Measurements from ENCODE around the gene NPC1. TPM values are rescaled to one million over a fixed set of nuclear protein-coding genes. Genes with fewer than 3 reads are reported as not detected.
A peak's percentile ranks its signal among the peaks of the same experiment; 100 is the strongest.

The NPC1 gene
- total RNA-seq, 3 donors from 2014 or later: 39.5 to 100 (median 81.3) TPM

DNA sequence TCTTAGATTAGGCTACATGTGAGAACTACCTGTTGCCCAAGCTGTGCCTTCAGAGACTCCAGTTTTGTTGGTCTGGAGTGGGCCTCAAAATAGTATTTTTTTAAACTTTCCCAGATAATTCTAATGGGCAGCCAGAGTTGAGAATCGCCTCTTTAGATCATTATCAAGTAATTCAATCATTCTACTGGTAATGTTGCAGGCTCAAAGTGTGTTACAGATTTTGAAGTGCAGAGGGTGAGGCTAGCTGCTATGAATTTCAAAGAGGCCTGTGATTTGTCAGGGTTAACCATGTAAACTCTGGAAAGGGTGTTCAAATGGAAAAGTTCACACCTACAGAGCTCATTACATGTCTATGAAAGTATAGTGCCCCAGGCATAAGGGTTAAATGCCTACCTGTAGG is 46.3 kb upstream of the NPC1 start:
- no peaks in the 10 kb centered on the region for H3K27me3 ChIP-seq
- intact Hi-C loops (cut with DNase I; ENCODE audit: low total_unique reads): no loop called here
- no peaks in the 10 kb centered on the region for H3K4me1 ChIP-seq
- H3K4me3 ChIP-seq: no peak overlapping the region
- TF ChIP-seq, protein P1, sequence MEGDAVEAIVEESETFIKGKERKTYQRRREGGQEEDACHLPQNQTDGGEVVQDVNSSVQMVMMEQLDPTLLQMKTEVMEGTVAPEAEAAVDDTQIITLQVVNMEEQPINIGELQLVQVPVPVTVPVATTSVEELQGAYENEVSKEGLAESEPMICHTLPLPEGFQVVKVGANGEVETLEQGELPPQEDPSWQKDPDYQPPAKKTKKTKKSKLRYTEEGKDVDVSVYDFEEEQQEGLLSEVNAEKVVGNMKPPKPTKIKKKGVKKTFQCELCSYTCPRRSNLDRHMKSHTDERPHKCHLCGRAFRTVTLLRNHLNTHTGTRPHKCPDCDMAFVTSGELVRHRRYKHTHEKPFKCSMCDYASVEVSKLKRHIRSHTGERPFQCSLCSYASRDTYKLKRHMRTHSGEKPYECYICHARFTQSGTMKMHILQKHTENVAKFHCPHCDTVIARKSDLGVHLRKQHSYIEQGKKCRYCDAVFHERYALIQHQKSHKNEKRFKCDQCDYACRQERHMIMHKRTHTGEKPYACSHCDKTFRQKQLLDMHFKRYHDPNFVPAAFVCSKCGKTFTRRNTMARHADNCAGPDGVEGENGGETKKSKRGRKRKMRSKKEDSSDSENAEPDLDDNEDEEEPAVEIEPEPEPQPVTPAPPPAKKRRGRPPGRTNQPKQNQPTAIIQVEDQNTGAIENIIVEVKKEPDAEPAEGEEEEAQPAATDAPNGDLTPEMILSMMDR (IDR thresholded peaks at IDR 0.05): no peak
- no peak for TF ChIP-seq POLR2A (IDR thresholded peaks at IDR 0.05)
- H3K36me3 ChIP-seq: no peaks in the 10 kb centered on the region
- no peak overlapping the region for H3K27ac ChIP-seq
- no peaks in the 10 kb centered on the region for H3K9me3 ChIP-seq
- no peak for DNase-seq (ENCODE audit: low spot score in 2 of 2)

DNA sequence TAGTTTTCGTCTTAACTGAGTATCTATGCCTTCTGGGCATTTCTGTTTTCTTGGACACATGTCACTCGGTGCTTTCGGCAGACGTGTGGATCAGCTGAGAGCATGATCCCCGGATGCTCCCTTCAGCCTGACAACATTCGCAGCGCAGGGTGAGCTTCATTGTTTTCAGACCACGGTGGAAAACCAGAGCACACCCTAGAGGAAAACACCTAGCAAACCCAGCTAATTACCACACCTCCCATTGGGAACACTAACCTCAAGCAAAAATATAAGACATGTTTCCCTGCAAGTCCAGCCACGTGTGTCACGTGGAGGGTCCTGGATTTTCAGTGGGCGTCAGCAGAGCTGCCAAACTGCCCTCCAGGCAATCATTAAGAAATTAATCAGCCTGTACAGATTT is 45.4 kb upstream of the NPC1 start:
- H3K36me3 ChIP-seq: no peaks in the 10 kb centered on the region

GRCh38 chr18:23631312-23631711 is 45.0 kb upstream of the NPC1 start:
- Histone ChIP-seq H3K4me1 (no peaks in the 10 kb centered on the region), H3K4me3 (peak overlapping the region in 1 of 3 donors; percentile 41), H3K27ac (peak overlapping the region; percentile 1 to 68), H3K27me3 (no peaks in the 10 kb centered on the region), H3K9me3 (no peaks in the 10 kb centered on the region), H3K36me3 (no peaks in the 10 kb centered on the region)
- no peak for DNase-seq (ENCODE audit: low spot score in 2 of 2)
- intact Hi-C loops (cut with DNase I; ENCODE audit: low total_unique reads): no loop called here
- TF ChIP-seq, protein P1 (IDR thresholded peaks at IDR 0.05): no peak
- no peak for TF ChIP-seq POLR2A (IDR thresholded peaks at IDR 0.05)
- no peak for TF ChIP-seq POLR2AphosphoS5 (IDR thresholded peaks at IDR 0.05)

More for the DNA sequence above, 45.4 kb upstream of the NPC1 start:
- no peaks in the 10 kb centered on the region for H3K27me3 ChIP-seq
- H3K4me1 ChIP-seq: no peaks in the 10 kb centered on the region
- peak overlapping the region; percentile 1 to 68 for H3K27ac ChIP-seq
- no peaks in the 10 kb centered on the region for H3K9me3 ChIP-seq
- TF ChIP-seq POLR2A (IDR thresholded peaks at IDR 0.05): no peak
- TF ChIP-seq POLR2AphosphoS5 (IDR thresholded peaks at IDR 0.05): peak in 1 of 3 donors; percentile 40
- TF ChIP-seq, protein P1 (IDR thresholded peaks at IDR 0.05): no peak
- intact Hi-C loops (cut with DNase I; ENCODE audit: low total_unique reads): no loop called here
- DNase-seq (ENCODE audit: low spot score in 2 of 2): peak in 1 of 2 donors; percentile 80
- peak overlapping the region in 1 of 3 donors; percentile 41 for H3K4me3 ChIP-seq

DNA sequence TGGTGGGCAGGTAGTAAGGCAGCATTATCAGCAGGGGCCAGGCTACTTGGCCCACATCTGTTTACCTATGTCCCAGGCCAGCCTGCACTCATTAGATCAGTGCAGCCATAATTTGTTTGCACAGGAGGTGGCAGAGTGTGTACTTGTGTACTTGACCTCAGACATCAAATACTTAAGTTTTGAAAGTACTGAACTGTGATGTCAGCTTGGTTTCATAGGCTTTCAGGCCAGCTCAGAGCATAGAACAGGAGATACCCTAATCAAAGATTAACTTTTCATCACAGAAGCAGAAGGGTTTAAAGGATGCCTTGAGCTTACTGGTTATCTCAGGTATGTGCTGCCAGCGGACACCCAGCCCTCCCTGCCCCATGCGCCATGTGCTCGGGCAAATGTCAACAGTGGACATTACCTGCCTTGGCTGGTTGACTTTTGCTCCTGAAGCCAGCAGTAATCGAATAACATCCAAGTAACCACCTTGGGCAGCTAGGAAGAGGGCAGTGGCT is 43.2 kb upstream of the NPC1 start:
- no peak overlapping the region for H3K4me3 ChIP-seq
- H3K4me1 ChIP-seq: no peaks in the 10 kb centered on the region
- TF ChIP-seq POLR2AphosphoS5 (IDR thresholded peaks at IDR 0.05) (no peak), POLR2A (IDR thresholded peaks at IDR 0.05) (no peak)
- TF ChIP-seq, protein P1 (IDR thresholded peaks at IDR 0.05): no peak
- no peaks in the 10 kb centered on the region for H3K36me3 ChIP-seq
- peak overlapping the region; percentile 21 to 48 for H3K27ac ChIP-seq
- no peaks in the 10 kb centered on the region for H3K9me3 ChIP-seq
- intact Hi-C loops (cut with DNase I; ENCODE audit: low total_unique reads): no loop called here
- H3K27me3 ChIP-seq: no peaks in the 10 kb centered on the region
- DNase-seq (ENCODE audit: low spot score in 2 of 2): no peak

GRCh38 chr18:23627970-23628369 is 41.7 kb upstream of the NPC1 start:
- H3K27me3 ChIP-seq: no peaks in the 10 kb centered on the region
- intact Hi-C loops (cut with DNase I; ENCODE audit: low total_unique reads): no loop called here
- H3K4me3 ChIP-seq: no peak overlapping the region
- no peaks in the 10 kb centered on the region for H3K4me1 ChIP-seq
- DNase-seq (ENCODE audit: low spot score in 2 of 2): no peak
- no peaks in the 10 kb centered on the region for H3K36me3 ChIP-seq
- H3K9me3 ChIP-seq: no peaks in the 10 kb centered on the region
- TF ChIP-seq POLR2A (IDR thresholded peaks at IDR 0.05): no peak
- no peak for TF ChIP-seq POLR2AphosphoS5 (IDR thresholded peaks at IDR 0.05)
- TF ChIP-seq, protein P1 (IDR thresholded peaks at IDR 0.05): no peak
- H3K27ac ChIP-seq: peak overlapping the region in 1 of 2 donors; percentile 36
